Left kidney (tissue), 2 donors: Measurements from ENCODE around the gene C14orf119. TPM values are rescaled to one million over a fixed set of nuclear protein-coding genes. Genes with fewer than 3 reads are reported as not detected.
A peak's percentile ranks its signal among the peaks of the same experiment; 100 is the strongest.
"Not testable (repeated sequence)": the region's sequence is repeated elsewhere in the genome, so short reads cannot be mapped to it uniquely, and the experiment has no call there.

ENCODE experiments used
- DNase-seq: peaks from one replicate; pipeline ENCODE4 v3.0.0-alpha.2; 2013
- polyA plus RNA-seq: library from polyadenylated mRNA; unstranded; fragments of 120-200 nt; gene quantifications from one replicate; pipeline ENCODE4 v1.2.1, GENCODE V29; 2013; ENCODE audit not compliant: insufficient read length

The C14orf119 gene
- polyA plus RNA-seq, 1 donor, result 76.1 TPM

DNA sequence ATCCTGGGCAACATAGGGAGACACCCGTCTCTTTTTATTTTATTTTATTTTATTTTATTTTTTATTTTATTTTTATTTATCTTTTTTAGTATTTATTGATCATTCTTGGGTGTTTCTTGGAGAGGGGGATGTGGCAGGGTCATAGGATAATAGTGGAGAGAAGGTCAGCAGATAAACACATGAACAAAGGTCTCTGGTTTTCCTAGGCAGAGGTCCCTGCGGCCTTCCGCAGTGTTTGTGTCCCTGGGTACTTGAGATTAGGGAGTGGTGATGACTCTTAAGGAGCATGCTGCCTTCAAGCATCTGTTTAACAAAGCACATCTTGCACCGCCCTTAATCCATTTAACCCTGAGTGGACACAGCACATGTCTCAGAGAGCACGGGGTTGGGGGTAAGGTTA, 12.3 kb downstream of the C14orf119 start:
- not testable (repeated sequence) for DNase-seq

GRCh38 chr14:23108169-23108568, 12.9 kb downstream of the C14orf119 start:
- not testable (repeated sequence) for DNase-seq

GRCh38 chr14:23109769-23110168, 14.5 kb downstream of the C14orf119 start:
- DNase-seq, result no peak

- no peak for DNase-seq
These were observed 15.5 kb downstream of the C14orf119 start for GRCh38 chr14:23110579-23111365.

GRCh38 chr14:23112359-23113178, 17.3 kb downstream of the C14orf119 start:
- DNase-seq, result no peak

GRCh38 chr14:23113431-23114119, 18.3 kb downstream of the C14orf119 start:
- no peak for DNase-seq

GRCh38 chr14:23114120-23114458, 18.8 kb downstream of the C14orf119 start:
- no peak for DNase-seq

GRCh38 chr14:23114669-23115038, 19.3 kb downstream of the C14orf119 start:
- no peak for DNase-seq

GRCh38 chr14:23115039-23115731, 19.9 kb downstream of the C14orf119 start:
- DNase-seq, result no peak

DNA sequence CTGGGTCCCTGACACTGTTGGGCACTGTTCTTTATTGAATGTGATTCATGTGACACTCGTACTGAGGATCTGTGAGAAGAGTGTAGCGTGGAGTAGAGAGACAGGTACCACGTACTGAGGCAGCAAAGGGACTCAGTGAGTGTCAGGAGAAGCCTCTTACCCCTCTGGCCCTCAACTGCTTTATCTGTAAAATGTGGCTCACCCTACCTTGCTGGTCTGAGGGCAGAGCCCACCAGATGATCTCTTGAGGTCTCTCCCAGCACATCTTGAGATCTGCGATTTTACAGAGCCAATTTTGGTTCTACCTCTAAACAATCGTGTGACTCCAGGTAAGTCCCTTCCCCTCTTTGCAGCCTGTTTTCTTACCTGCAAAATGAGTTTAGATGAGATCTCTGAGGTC, 20.6 kb downstream of the C14orf119 start:
- no peak for DNase-seq

GRCh38 chr14:23117371-23118020, 22.2 kb downstream of the C14orf119 start:
- no peak for DNase-seq

DNA sequence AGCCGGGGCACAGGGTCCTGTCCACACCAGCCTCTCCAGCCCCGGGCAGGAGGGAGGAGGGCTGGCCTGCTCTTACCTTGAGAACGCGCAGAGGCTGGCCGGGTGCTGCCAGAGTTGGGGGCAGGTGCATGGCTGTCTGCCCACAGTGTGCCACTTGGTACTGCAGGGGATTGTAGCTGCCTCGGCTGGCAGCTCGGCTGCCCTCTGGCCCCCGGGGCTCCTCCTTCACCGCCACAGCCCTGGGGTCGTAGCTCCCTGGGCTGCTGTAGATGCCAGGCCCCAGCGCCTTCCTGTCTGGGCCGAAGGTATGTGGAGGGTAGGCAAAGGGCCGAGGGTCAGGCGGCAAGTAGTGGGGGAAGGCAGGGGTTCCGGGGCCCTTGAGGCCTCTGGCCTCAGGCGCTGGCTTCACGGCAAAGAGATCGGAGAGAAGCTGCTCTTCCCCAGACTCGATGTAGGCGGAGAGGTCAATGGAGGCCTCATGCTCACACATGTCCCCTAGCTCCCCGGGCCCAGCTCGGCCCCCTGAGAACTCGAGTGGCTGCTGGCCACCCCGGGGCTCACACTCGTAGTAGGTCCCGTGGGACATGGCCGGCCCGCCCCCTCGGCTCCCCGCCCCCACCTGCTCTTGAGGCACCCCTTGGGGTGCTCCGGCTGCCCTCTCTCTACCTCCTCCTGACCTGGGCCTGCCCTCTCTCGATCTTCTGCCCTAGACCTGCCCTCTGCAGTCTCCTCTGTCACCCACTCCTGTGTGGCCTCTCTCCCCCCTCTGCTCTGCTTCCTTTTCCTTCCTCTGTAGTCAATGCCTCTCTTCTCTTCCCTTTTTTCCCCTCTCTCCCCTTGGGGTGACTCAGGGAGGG, 23.4 kb downstream of the C14orf119 start, which contains the start of gene CEBPE:
Gene CEBPE (minus strand): TSS at position 750 of the 857 bp plus-strand sequence. CDS start 164 bp downstream, at position 586.
- DNase-seq, result no peak

GRCh38 chr14:23119363-23120327, 24.3 kb downstream of the C14orf119 start:
- no peak for DNase-seq

DNA sequence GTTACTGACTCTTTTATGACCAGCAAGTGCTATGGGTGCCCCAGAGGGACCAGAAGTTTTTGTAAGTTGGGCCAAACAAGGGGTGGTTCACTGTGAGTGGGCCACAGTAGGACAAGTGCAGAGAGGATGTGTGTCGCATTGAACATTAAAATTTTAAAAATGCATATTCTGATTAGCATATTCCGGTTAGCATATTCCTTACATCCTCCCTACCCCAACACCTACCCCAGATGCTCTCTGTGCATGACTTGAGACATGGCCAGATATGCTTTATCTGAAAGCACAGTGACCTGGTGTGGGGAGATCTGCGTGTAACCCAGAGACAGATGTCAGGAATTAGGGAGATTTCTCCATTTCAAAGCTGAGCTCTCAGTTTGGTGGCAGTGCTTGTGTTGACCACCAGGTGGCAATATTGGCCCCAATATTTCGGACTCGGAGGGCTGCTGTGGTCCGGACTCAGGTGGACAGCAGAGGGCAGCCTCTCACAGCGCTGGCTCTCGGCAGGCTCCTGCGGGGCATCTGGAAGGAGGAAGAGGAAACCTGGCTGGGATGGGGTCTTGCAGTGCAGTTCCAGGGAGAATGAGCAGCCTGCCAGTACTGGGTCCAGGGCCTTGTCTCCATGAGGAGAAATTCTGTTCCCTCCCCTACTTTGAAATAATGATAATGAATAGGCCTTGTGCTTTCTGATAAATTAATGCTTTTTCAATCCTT, 25.4 kb downstream of the C14orf119 start:
- peak; percentile 83 for DNase-seq

DNA sequence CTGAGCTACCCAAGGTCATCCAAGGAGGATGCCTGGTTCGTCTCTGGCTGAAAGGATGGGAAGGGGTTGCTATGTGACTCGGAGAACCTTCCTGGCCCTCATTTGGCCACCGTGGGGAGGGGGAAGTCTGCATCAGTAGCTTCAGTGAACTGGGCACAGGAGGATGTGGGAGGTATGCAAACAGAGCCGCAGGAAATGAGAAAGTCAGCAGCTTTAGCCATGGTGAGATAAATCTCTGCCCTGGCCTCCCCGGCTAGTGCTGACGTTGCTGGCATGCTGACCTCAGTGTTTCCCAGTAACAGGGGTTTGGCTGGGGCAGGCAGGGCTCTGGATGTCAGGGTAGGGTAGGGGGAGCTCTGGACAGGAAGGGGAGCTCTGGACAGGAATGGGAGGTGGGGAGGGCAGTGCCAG, 26.1 kb downstream of the C14orf119 start:
- DNase-seq, result peak; percentile 71

DNA sequence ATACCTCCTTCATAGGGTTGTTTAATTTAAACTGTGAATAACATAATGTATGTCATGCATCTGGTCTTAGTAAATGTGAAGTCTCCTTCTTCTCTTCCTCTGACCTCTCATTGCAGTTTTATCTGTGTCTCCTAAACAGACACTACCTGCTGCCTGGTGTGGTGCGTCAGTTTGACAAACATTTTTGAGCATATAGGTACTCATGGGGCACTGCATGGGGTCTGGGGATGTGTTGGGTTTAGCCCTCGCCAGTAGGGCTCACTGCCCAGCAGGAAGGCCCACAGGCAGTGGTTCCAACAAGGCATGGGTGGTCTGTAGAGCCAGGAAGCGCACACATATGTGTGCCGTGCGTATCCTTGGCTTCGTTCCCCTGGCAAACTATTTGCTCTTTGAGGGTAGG, 26.8 kb downstream of the C14orf119 start:
- DNase-seq, result no peak

- no peak for DNase-seq
These were observed 28.1 kb downstream of the C14orf119 start for GRCh38 chr14:23123419-23123818.

- no peak for DNase-seq
These were observed 29.1 kb downstream of the C14orf119 start for GRCh38 chr14:23124337-23124954.
